HFFc6 (cell line): ENCODE measurements around the gene PISD. TPM values are rescaled to one million over a fixed set of nuclear protein-coding genes. Genes with fewer than 3 reads are reported as not detected.

Source experiments
- DNase-seq: peaks from one replicate; pipeline ENCODE4 v3.0.0-alpha.2; 2018
- H3K27ac Mint-ChIP-seq: 2 replicates; pipeline ENCODE4 v1.8.0; 2020; ENCODE audit warnings: mild to moderate bottlenecking, mixed read lengths
- H3K27me3 Mint-ChIP-seq: 2 replicates; pipeline ENCODE4 v1.8.0; 2021; ENCODE audit warnings: mild to moderate bottlenecking, moderate library complexity, mixed read lengths; ENCODE audit not compliant: insufficient read depth
- H3K36me3 Mint-ChIP-seq: 2 replicates; pipeline ENCODE4 v1.8.0; 2021; ENCODE audit warnings: low read depth, mixed read lengths
- H3K4me1 Mint-ChIP-seq: 2 replicates; pipeline ENCODE4 v1.8.0; 2020; ENCODE audit warnings: low read depth, mixed read lengths
- H3K4me3 Mint-ChIP-seq: 2 replicates; pipeline ENCODE4 v1.8.0; 2020; ENCODE audit warnings: mild to moderate bottlenecking, moderate library complexity, mixed read lengths
- H3K9me3 Mint-ChIP-seq: 2 replicates; pipeline ENCODE4 v1.8.0; 2020; ENCODE audit warnings: mild to moderate bottlenecking, mixed read lengths
- total RNA-seq, 6 experiments: library from RNA; stranded (reverse); fragmentation: NEBNext Ultra II Directional; extraction: Animal tissue kit (Norgen Biotek cat#: 25700); gene quantifications; 2 replicates in 1 of 6; 3 replicates in 5 of 6; pipeline ENCODE4 v1.2.3, GENCODE V29; 2021
- TF ChIP-seq, protein P1 (sequence below): fragments of 200-600 bp; sonication (generic); IDR thresholded peaks from 2 replicates; pipeline ENCODE4 v1.5.0; 2021; ENCODE audit warnings: antibody characterized with exemption, mild to moderate bottlenecking

The PISD gene
- total RNA-seq, 6 experiments from 2014 or later, result 38.4 to 47.3 (median 43.3) TPM

GRCh38 chr22:31637891-31638618 is 24.0 kb downstream of the PISD start:
- Mint-ChIP-seq H3K9me3 (no peaks in the 10 kb centered on the region), H3K27me3 (no peaks in the 10 kb centered on the region; the same call in 1 of the 2 replicates), H3K36me3 (peaks cover 4% of the 10 kb centered on the region; the same call in 1 of the 2 replicates), H3K4me1 (peaks cover 14% of the 10 kb centered on the region), H3K4me3 (no peak overlapping the region), H3K27ac (no peak overlapping the region; the same call in 1 of the 2 replicates)
- TF ChIP-seq, protein P1, sequence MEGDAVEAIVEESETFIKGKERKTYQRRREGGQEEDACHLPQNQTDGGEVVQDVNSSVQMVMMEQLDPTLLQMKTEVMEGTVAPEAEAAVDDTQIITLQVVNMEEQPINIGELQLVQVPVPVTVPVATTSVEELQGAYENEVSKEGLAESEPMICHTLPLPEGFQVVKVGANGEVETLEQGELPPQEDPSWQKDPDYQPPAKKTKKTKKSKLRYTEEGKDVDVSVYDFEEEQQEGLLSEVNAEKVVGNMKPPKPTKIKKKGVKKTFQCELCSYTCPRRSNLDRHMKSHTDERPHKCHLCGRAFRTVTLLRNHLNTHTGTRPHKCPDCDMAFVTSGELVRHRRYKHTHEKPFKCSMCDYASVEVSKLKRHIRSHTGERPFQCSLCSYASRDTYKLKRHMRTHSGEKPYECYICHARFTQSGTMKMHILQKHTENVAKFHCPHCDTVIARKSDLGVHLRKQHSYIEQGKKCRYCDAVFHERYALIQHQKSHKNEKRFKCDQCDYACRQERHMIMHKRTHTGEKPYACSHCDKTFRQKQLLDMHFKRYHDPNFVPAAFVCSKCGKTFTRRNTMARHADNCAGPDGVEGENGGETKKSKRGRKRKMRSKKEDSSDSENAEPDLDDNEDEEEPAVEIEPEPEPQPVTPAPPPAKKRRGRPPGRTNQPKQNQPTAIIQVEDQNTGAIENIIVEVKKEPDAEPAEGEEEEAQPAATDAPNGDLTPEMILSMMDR, result no peak
- DNase-seq, result no peak

DNA sequence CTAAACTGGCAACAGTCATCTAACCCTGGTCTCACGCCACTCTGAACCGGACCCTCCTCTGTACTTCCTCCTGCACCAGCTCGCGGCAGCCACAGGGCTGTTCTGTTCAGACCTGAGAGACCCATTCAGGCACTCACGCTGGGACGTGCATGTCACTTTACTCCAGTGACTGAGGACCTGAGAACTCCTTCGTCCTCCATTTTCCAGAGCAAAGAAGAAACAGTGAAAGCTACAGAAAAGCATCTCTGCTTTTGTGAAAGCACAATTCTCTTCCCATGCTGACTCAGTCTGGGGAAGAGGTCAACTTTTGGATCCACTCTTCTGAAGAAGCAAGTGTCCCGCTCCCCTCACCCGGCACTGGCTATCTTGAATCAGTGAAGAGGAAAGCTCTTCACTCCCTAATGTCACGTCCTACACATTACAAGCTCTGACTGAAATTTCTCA is 24.5 kb downstream of the PISD start:
- TF ChIP-seq, protein P1, result no peak
- no peak overlapping the region for H3K27ac Mint-ChIP-seq
- DNase-seq, result no peak

DNA sequence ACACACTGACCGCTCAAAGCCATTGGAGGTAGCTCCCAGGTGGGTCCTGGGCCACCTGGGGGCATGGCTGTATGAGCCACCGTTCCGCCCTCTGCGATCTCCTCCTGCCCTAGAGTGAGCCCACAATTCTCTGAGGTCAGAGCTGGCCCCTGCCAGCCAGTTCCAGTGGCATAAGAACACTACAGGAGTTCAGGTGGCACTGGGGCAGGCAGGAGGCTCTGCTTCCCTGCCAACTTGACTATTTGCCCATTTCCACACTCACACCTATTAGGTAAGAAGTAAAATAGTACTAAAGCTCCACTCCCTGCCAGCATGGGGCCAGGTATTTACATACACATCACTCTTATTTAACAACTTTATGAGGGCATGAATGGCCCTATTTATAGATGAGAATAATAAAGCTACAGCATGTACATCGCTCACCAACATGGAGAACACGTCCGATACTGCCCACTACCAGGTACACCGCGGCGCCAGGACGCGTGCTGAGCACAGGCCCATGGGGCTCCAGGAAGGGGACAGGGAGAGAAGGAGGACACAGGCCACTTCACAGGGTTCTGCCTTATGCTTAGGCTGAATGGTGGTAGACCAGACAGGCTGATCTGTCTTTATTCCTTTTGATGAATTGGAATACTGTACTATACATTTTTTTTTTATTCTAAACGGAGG is 26.2 kb downstream of the PISD start:
- no peak for DNase-seq
- H3K27ac Mint-ChIP-seq, result no peak overlapping the region
- TF ChIP-seq, protein P1, result no peak
- H3K36me3 Mint-ChIP-seq, result no peaks in the 10 kb centered on the region
- H3K9me3 Mint-ChIP-seq, result no peaks in the 10 kb centered on the region
- no peaks in the 10 kb centered on the region; the same call in 1 of the 2 replicates for H3K27me3 Mint-ChIP-seq
- peaks cover 24% of the 10 kb centered on the region for H3K4me1 Mint-ChIP-seq
- no peak overlapping the region for H3K4me3 Mint-ChIP-seq

More for the DNA sequence above, 24.5 kb downstream of the PISD start:
- Mint-ChIP-seq H3K9me3 (no peaks in the 10 kb centered on the region), H3K4me1 (peaks cover 14% of the 10 kb centered on the region), H3K4me3 (no peak overlapping the region), H3K27me3 (no peaks in the 10 kb centered on the region; the same call in 1 of the 2 replicates), H3K36me3 (peaks cover 4% of the 10 kb centered on the region; the same call in 1 of the 2 replicates)

DNA sequence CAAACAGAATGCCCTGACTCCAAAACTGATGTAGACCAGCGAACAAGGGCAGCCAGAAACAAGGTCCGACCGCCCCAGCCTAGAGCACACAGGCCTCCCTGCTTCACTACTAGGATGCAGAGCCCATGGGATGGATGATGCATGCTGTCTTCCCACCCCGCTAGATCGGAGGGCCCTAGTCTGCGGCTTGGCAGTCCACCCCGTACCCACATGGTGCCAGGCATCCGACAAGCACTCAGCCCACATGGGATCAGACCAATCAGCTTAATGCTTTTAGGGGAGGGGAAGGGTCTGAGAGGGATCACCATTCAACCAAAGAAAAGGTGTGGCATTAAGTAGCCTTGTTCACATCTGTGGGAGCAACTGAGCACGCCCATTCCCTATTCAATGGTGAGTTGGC is 30.6 kb downstream of the PISD start:
- H3K9me3 Mint-ChIP-seq, result no peaks in the 10 kb centered on the region
- H3K4me1 Mint-ChIP-seq, result peaks cover 41% of the 10 kb centered on the region
- DNase-seq, result no peak
- H3K4me3 Mint-ChIP-seq, result peak overlapping the region; percentile 88
- H3K27ac Mint-ChIP-seq, result peak overlapping the region; percentile 89
- no peaks in the 10 kb centered on the region; the same call in 1 of the 2 replicates for H3K36me3 Mint-ChIP-seq
- H3K27me3 Mint-ChIP-seq, result peaks cover 1% of the 10 kb centered on the region; the same call in 1 of the 2 replicates
- TF ChIP-seq, protein P1, result no peak

GRCh38 chr22:31630331-31631329 is 31.4 kb downstream of the PISD start:
- Mint-ChIP-seq H3K27me3 (peaks cover 1% of the 10 kb centered on the region; the same call in 1 of the 2 replicates), H3K36me3 (no peaks in the 10 kb centered on the region; the same call in 1 of the 2 replicates), H3K4me1 (peaks cover 41% of the 10 kb centered on the region), H3K27ac (peak overlapping the region; percentile 89), H3K9me3 (no peaks in the 10 kb centered on the region), H3K4me3 (peak overlapping the region; percentile 88)
- TF ChIP-seq, protein P1, result peak; percentile 23; the same call in 1 of the 2 replicates
- peak; percentile 67 for DNase-seq
